Hematopoietic multipotent progenitor cell treated with erythropoietin and hydrocortisone succinate and interleukin-3 and kit ligand, for 6 days (in vitro differentiated cells): ENCODE results near the gene MRPL36.
"Not testable (repeated sequence)": the region's sequence is repeated elsewhere in the genome, so short reads cannot be mapped to it uniquely, and the experiment has no call there.

ENCODE experiments used
- DNase-seq: peaks from one replicate; pipeline ENCODE4 v3.0.0-alpha.2; 2015

MRPL36 gene

GRCh38 chr5:1831677-1832313 lies 32.2 kb upstream of the MRPL36 start:
- no peak for DNase-seq

- no peak for DNase-seq
Observed at GRCh38 chr5:1831257-1831656, 31.6 kb upstream of the MRPL36 start.

- DNase-seq, result no peak
Observed at GRCh38 chr5:1830571-1831228, 31.1 kb upstream of the MRPL36 start.

GRCh38 chr5:1827886-1828397 lies 28.3 kb upstream of the MRPL36 start:
- DNase-seq, result peak; percentile 28

- DNase-seq, result no peak
Observed at GRCh38 chr5:1827025-1827885, 27.6 kb upstream of the MRPL36 start.

- DNase-seq, result no peak
Observed at GRCh38 chr5:1826235-1826980, 26.8 kb upstream of the MRPL36 start.

- no peak for DNase-seq
Observed at GRCh38 chr5:1824903-1825841, 25.5 kb upstream of the MRPL36 start.

- no peak for DNase-seq
Observed at GRCh38 chr5:1824109-1824821, 24.6 kb upstream of the MRPL36 start.

GRCh38 chr5:1823381-1824034 lies 23.9 kb upstream of the MRPL36 start:
- no peak for DNase-seq

GRCh38 chr5:1821862-1822261 lies 22.2 kb upstream of the MRPL36 start:
- DNase-seq, result no peak

GRCh38 chr5:1820926-1821325 lies 21.3 kb upstream of the MRPL36 start:
- DNase-seq, result no peak

GRCh38 chr5:1820381-1820780 lies 20.7 kb upstream of the MRPL36 start:
- DNase-seq, result no peak

GRCh38 chr5:1819458-1819857 lies 19.8 kb upstream of the MRPL36 start:
- DNase-seq, result no peak

- DNase-seq, result no peak
Observed at GRCh38 chr5:1818784-1819183, 19.1 kb upstream of the MRPL36 start.

GRCh38 chr5:1817261-1818043 lies 17.8 kb upstream of the MRPL36 start:
- no peak for DNase-seq

GRCh38 chr5:1816495-1817089 lies 17.0 kb upstream of the MRPL36 start:
- DNase-seq, result not testable (repeated sequence)

GRCh38 chr5:1815881-1816292 lies 16.2 kb upstream of the MRPL36 start:
- no peak for DNase-seq

GRCh38 chr5:1815071-1815786 lies 15.6 kb upstream of the MRPL36 start:
- no peak for DNase-seq
